GM12878 (cell line): ENCODE results near the gene DMD. TPM values are rescaled to one million over a fixed set of nuclear protein-coding genes. Genes with fewer than 3 reads are reported as not detected.

ENCODE experiments used
- ATAC-seq: fragments of 200-7000 bp; cut with Tn5 transposase; 3 replicates; pipeline ENCODE4 v1.9.1; 2020; ENCODE audit warnings: mild to moderate bottlenecking, moderate library complexity
- BruUV-seq: library from RNA; stranded (reverse); fragments of 400-500 nt; replicated peaks from 2 replicates; lab custom pipeline; 2021; lab: Mats Ljungman, UMichigan
- CTCF ChIA-PET: fragments of 300-600 bp; sonication (Branson Sonifier 250); formaldehyde crosslinking; extraction: SDS; loops from one replicate; lab custom pipeline; 2021; ENCODE audit warnings: inconsistent platforms; lab: Yijun Ruan, JAX
- POLR2A ChIA-PET: fragments of 350-600 bp; formaldehyde crosslinking; extraction: SDS; loops from one replicate; lab custom pipeline; 2021; ENCODE audit warnings: inconsistent platforms; lab: Charles Lee
- RAD21 ChIA-PET: fragments of 300-600 bp; sonication (Branson Sonifier 250); formaldehyde crosslinking; loops from one replicate; lab custom pipeline; 2023; ENCODE audit warnings: antibody characterized with exemption; ENCODE audit not compliant: unreplicated experiment; lab: Charles Lee
- SMC1A ChIA-PET: fragments of 300-600 bp; sonication (Branson Sonifier 250); formaldehyde crosslinking; loops from one replicate; lab custom pipeline; 2023; ENCODE audit not compliant: unreplicated experiment, uncharacterized antibody; lab: Charles Lee
- DNase-seq: peaks from one replicate; pipeline ENCODE4 v3.0.0-alpha.2; 2011; ENCODE audit warnings: low read depth, low spot score
- FAIRE-seq: peaks from 3 replicates; lab custom pipeline; 2011; peaks lifted over from hg19 to GRCh38; lab: Jason Lieb, UNC
- H2AFZ ChIP-seq: 2 replicates; pipeline ENCODE4 v1.6.0; 2011; ENCODE audit warnings: low read depth, low read length, control low read depth; ENCODE audit not compliant: control insufficient read depth
- H3K27ac ChIP-seq: 2 replicates; pipeline ENCODE4 v1.5.1; 2011; ENCODE audit warnings: control low read depth; ENCODE audit not compliant: control insufficient read depth, insufficient read depth
- H3K27me3 ChIP-seq, 2 experiments: replicated peaks in 1 of 2; 2 replicates each; pipeline versions ENCODE4 v1.6.0 to v1.6.1; 2011; ENCODE audit warnings: low read length in 1 of 2; ENCODE audit not compliant: control insufficient read depth in 2 of 2, insufficient read depth in 2 of 2
- H3K36me3 ChIP-seq, 2 experiments: 2 replicates each; pipeline ENCODE4 v1.5.1; 2011; ENCODE audit warnings: low read length in 1 of 2; ENCODE audit not compliant: control insufficient read depth in 2 of 2, insufficient read depth in 2 of 2
- H3K4me1 ChIP-seq: 2 replicates; pipeline ENCODE4 v1.6.1; 2011; ENCODE audit warnings: mild to moderate bottlenecking, low read length, moderate library complexity, mixed read lengths; ENCODE audit not compliant: control insufficient read depth, insufficient read depth
- H3K4me2 ChIP-seq: 2 replicates; pipeline ENCODE4 v1.6.0; 2011; ENCODE audit warnings: control low read depth; ENCODE audit not compliant: control insufficient read depth, insufficient read depth
- H3K4me3 ChIP-seq: fragments of 200-600 bp; sonication (generic); 2 replicates; pipeline ENCODE4 v1.5.1; 2016
- H3K79me2 ChIP-seq: 2 replicates; pipeline ENCODE4 v1.6.0; 2011; ENCODE audit warnings: low read length; ENCODE audit not compliant: control insufficient read depth, insufficient read depth
- H3K9ac ChIP-seq: 2 replicates; pipeline ENCODE4 v1.8.0; 2011; ENCODE audit warnings: low read length, control low read depth, mixed read lengths; ENCODE audit not compliant: control insufficient read depth, insufficient read depth
- H3K9me3 ChIP-seq: replicated peaks from 3 replicates; pipeline ENCODE4 v1.5.1; 2011; ENCODE audit warnings: mild to moderate bottlenecking, low read length; ENCODE audit not compliant: control insufficient read depth, insufficient read depth
- H4K20me1 ChIP-seq: 2 replicates; pipeline ENCODE4 v1.6.0; 2011; ENCODE audit not compliant: control insufficient read depth, insufficient read depth
- ASH2L ChIP-seq: fragments of 300-600, 200-600 bp; sonication (generic); IDR thresholded peaks from 2 replicates; pipeline ENCODE4 v1.6.1; 2017; ENCODE audit warnings: low read depth, mild to moderate bottlenecking, borderline replicate concordance
- ESRRA ChIP-seq: IDR thresholded peaks from 2 replicates; pipeline ENCODE4 v1.6.1; 2012; ENCODE audit warnings: mild to moderate bottlenecking, low read length, improper control_type of control experiment
- NFYB ChIP-seq: IDR thresholded peaks from 2 replicates; pipeline ENCODE4 v1.6.1; 2011; ENCODE audit warnings: low read depth, mild to moderate bottlenecking, low read length, improper control_type of control experiment, moderate library complexity; ENCODE audit not compliant: insufficient read depth
- PAX5 ChIP-seq: IDR thresholded peaks from 2 replicates; pipeline ENCODE4 v1.6.1; 2011; ENCODE audit warnings: low read depth, low read length, borderline replicate concordance
- PBX3 ChIP-seq: IDR thresholded peaks from 2 replicates; pipeline ENCODE4 v1.6.1; 2011; ENCODE audit warnings: mild to moderate bottlenecking, low read depth, low read length, moderate library complexity; ENCODE audit not compliant: insufficient replicate concordance
- SMAD5 ChIP-seq: IDR thresholded peaks from 2 replicates; pipeline ENCODE4 v1.6.1; 2016; ENCODE audit warnings: antibody characterized with exemption, low read depth
- SMARCA5 ChIP-seq: fragments of 450-650 bp; IDR thresholded peaks from 2 replicates; pipeline ENCODE4 v1.6.1; 2017; ENCODE audit warnings: mild to moderate bottlenecking
- SUPT20H ChIP-seq: IDR thresholded peaks from 2 replicates; pipeline ENCODE4 v1.6.1; 2011; ENCODE audit warnings: low read depth, mild to moderate bottlenecking, low read length, moderate library complexity, borderline replicate concordance; ENCODE audit not compliant: control insufficient read depth
- YBX1 ChIP-seq: fragments of 450-650 bp; IDR thresholded peaks from 2 replicates; pipeline ENCODE4 v1.6.1; 2016; ENCODE audit warnings: antibody characterized with exemption
- ZBTB11 ChIP-seq: fragments of 450-650 bp; formaldehyde crosslinking; IDR thresholded peaks from 2 replicates; pipeline ENCODE4 v1.5.0; 2022; ENCODE audit warnings: mild to moderate bottlenecking, missing genetic modification characterization
- ZNF274 ChIP-seq: IDR thresholded peaks from one replicate; pipeline ENCODE4 v1.8.0; 2011; ENCODE audit not compliant: insufficient read length, insufficient read depth
- WGBS: methylation state at CpG from one replicate; pipeline ENCODE4 v1.1.6; 2016; ENCODE audit warnings: low lambda C conversion rate; ENCODE audit not compliant: insufficient replicate concordance, insufficient coverage; ENCODE audit errors: missing lambda C conversion rate; 5-methylcytosine and 5-hydroxymethylcytosine counted together
- in situ Hi-C: fragments of 300-500 bp; cut with MboI; formaldehyde crosslinking; loops from 9 replicates; pipeline ENCODE4 v1.14.3; 2018; ENCODE audit warnings: mixed read lengths
- intact Hi-C: fragments of 100-400 bp; cut with micrococcal nuclease; formaldehyde crosslinking; loops from one replicate; pipeline ENCODE4 v1.14.2; 2022; ENCODE audit not compliant: unreplicated experiment
- polyA plus RNA-seq, 11 experiments: library from polyadenylated mRNA; depleted of rRNA in 4 of 11; unstranded in 6 of 11; stranded (reverse) in 5 of 11; fragments of >200 nt; fragmentation: Nextera tagmentation in 4 of 11; fragmentation: Illumina TruSeq in 1 of 11; extraction: Ambion mirVana in 4 of 11; extraction: Trizol in 1 of 11; gene quantifications; 1 replicate in 1 of 11; 2 replicates in 10 of 11; pipeline versions ENCODE4 v1.2.1 to v1.2.3, GENCODE V29; 2011 to 2016; ENCODE audit warnings: inconsistent platforms in 2 of 11, missing spikeins in 2 of 11, low read depth in 1 of 11
- total RNA-seq, 4 experiments: library from RNA; depleted of rRNA in 3 of 4; stranded (reverse); fragments of >200 nt in 3 of 4; fragmentation: Illumina TruSeq in 1 of 4; extraction: Trizol in 1 of 4; gene quantifications; 2 replicates each; pipeline versions ENCODE4 v1.2.1 to v1.2.3, GENCODE V29; 2013 to 2021

Gene DMD
- total and polyA plus RNA-seq, 10 of the 15 experiments (the other 5 are each of a cell fraction or from before 2014, with no cell fraction given) = 1.4 to 24.3 (median 4.3) TPM

GRCh38 chrX:31516527-31516926, 1694.8 kb downstream of the DMD start:
- FAIRE-seq (no peak), ATAC-seq (no peak), DNase-seq (no peak)
- Histone ChIP-seq H3K9ac (no peak overlapping the region), H3K27ac (no peak overlapping the region), H3K4me1 (no peaks in the 10 kb centered on the region), H3K4me3 (no peak overlapping the region), H3K36me3 (no peaks in the 10 kb centered on the region), H4K20me1 (no peaks in the 10 kb centered on the region), H3K79me2 (no peaks in the 10 kb centered on the region), H3K9me3 (no peaks in the 10 kb centered on the region), H3K4me2 (no peak overlapping the region), H2AFZ (no peak overlapping the region), H3K27me3 (no peaks in the 10 kb centered on the region)
- POLR2A ChIA-PET = no interaction called here
- CTCF ChIA-PET = no interaction called here
- no TSS peak for BruUV-seq
- intact Hi-C loops = no loop called here
- RAD21 ChIA-PET = no interaction called here
- SMC1A ChIA-PET = no interaction called here
- in situ Hi-C loops = no loop called here
- WGBS = 8% methylated on average over 6 of the region's 6 CpGs
- TF ChIP-seq SUPT20H (no peak), ASH2L (no peak), PBX3 (no peak), PAX5 (no peak), SMARCA5 (no peak), YBX1 (no peak), SMAD5 (no peak), ZNF274 (no peak), NFYB (no peak), ZBTB11 (CRISPR knock-in tag) (no peak), ESRRA (no peak)
